Activated naive CD8-positive, alpha-beta T cell (primary cell): Measurements from ENCODE around the gene TSTD2.
"Not testable (repeated sequence)": the region's sequence is repeated elsewhere in the genome, so short reads cannot be mapped to it uniquely, and the experiment has no call there.

Experiments used
- H3K27ac Mint-ChIP-seq: one replicate; pipeline ENCODE4 v1.8.0; 2021; ENCODE audit warnings: mixed read lengths
- H3K27me3 Mint-ChIP-seq: one replicate; pipeline ENCODE4 v1.8.0; 2021; ENCODE audit warnings: mixed read lengths
- H3K36me3 Mint-ChIP-seq: one replicate; pipeline ENCODE4 v1.8.0; 2021; ENCODE audit warnings: mixed read lengths
- H3K4me1 Mint-ChIP-seq: one replicate; pipeline ENCODE4 v1.8.0; 2021; ENCODE audit warnings: low read depth, mixed read lengths
- H3K4me3 Mint-ChIP-seq: one replicate; pipeline ENCODE4 v1.8.0; 2021; ENCODE audit warnings: mild to moderate bottlenecking, mixed read lengths
- H3K9me3 Mint-ChIP-seq: one replicate; pipeline ENCODE4 v1.8.0; 2021; ENCODE audit warnings: low read depth, mixed read lengths

Gene TSTD2

GRCh38 chr9:97581590-97581989 lies 51.6 kb downstream of the TSTD2 start:
- H3K27ac Mint-ChIP-seq, H3K36me3 Mint-ChIP-seq, H3K9me3 Mint-ChIP-seq, H3K27me3 Mint-ChIP-seq, H3K4me1 Mint-ChIP-seq, H3K4me3 Mint-ChIP-seq: not testable (repeated sequence)

DNA sequence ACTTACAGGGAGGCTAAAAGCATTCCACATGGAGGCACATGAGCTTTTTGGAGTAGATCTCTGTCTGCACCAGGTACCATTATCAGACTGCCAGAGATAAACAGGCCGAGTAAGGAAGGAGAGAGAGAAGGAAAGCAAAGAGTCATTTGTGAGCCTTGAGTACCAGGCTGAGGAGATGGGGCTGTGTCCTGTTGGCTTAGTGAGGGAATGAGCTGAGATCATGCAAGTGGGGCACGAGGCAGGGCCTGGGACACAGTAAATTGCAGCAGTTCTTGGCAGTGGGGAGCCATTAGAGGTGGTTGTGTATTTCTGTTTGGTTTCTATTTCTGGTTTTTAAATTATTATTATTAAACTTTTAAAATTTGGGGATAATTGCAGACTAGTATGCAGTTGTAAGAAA lies 53.3 kb downstream of the TSTD2 start:
- H3K27ac Mint-ChIP-seq, result no peak overlapping the region
- no peaks in the 10 kb centered on the region for H3K36me3 Mint-ChIP-seq
- H3K27me3 Mint-ChIP-seq, result no peaks in the 10 kb centered on the region
- H3K9me3 Mint-ChIP-seq, result no peaks in the 10 kb centered on the region
- peaks cover 14% of the 10 kb centered on the region for H3K4me1 Mint-ChIP-seq
- H3K4me3 Mint-ChIP-seq, result no peak overlapping the region

- Mint-ChIP-seq H3K4me3 (no peak overlapping the region), H3K4me1 (peaks cover 19% of the 10 kb centered on the region), H3K27ac (no peak overlapping the region), H3K36me3 (no peaks in the 10 kb centered on the region), H3K9me3 (no peaks in the 10 kb centered on the region), H3K27me3 (no peaks in the 10 kb centered on the region)
These were observed 54.3 kb downstream of the TSTD2 start for GRCh38 chr9:97578846-97579245.

- H3K36me3 Mint-ChIP-seq, result no peaks in the 10 kb centered on the region
- no peak overlapping the region for H3K27ac Mint-ChIP-seq
- H3K9me3 Mint-ChIP-seq, result no peaks in the 10 kb centered on the region
- no peak overlapping the region for H3K4me3 Mint-ChIP-seq
- no peaks in the 10 kb centered on the region for H3K27me3 Mint-ChIP-seq
- peaks cover 21% of the 10 kb centered on the region for H3K4me1 Mint-ChIP-seq
These were observed 56.1 kb downstream of the TSTD2 start for GRCh38 chr9:97577051-97577450.

DNA sequence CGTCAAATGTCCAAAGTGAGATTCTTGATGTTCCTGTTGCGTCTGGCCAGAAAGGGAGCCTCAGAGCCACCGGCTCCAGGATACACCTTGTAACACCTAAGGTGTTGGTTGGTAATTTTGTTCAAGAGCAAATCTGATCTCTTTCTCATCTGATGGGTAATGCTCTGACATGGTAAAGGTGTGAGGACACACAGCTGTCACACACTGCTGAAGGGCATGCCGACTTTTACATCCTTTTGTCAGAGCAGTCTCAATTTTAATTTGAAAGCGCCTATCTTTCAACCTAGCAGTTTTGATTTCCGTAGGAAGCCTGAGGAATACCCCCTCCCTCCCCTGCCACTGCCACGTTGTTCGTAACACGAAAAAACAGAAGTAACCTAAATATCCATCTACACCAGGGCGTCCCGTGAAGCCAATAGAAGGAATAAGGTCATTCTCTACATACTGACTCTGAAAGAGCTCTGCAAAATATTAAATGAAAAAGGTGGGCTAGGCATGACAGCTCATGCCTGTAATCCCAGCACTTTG lies 57.4 kb downstream of the TSTD2 start:
- peak overlapping the region; percentile 90 for H3K4me3 Mint-ChIP-seq
- no peaks in the 10 kb centered on the region for H3K27me3 Mint-ChIP-seq
- H3K27ac Mint-ChIP-seq, result no peak overlapping the region
- H3K36me3 Mint-ChIP-seq, result no peaks in the 10 kb centered on the region
- H3K4me1 Mint-ChIP-seq, result peaks cover 21% of the 10 kb centered on the region
- H3K9me3 Mint-ChIP-seq, result no peaks in the 10 kb centered on the region

- H3K9me3 Mint-ChIP-seq, H3K27me3 Mint-ChIP-seq, H3K36me3 Mint-ChIP-seq: not testable (repeated sequence)
- Mint-ChIP-seq H3K27ac (peak overlapping the region; percentile 72), H3K4me1 (peaks cover 21% of the 10 kb centered on the region), H3K4me3 (peak overlapping the region; percentile 90)
These were observed 58.1 kb downstream of the TSTD2 start for GRCh38 chr9:97574921-97575672.

GRCh38 chr9:97574101-97574571 lies 59.0 kb downstream of the TSTD2 start:
- peaks cover 21% of the 10 kb centered on the region for H3K4me1 Mint-ChIP-seq
- not testable (repeated sequence) for H3K4me3 Mint-ChIP-seq, H3K9me3 Mint-ChIP-seq, H3K27ac Mint-ChIP-seq, H3K36me3 Mint-ChIP-seq, H3K27me3 Mint-ChIP-seq

GRCh38 chr9:97573482-97574073 lies 59.6 kb downstream of the TSTD2 start:
- Mint-ChIP-seq H3K36me3 (no peaks in the 10 kb centered on the region), H3K27ac (no peak overlapping the region), H3K9me3 (no peaks in the 10 kb centered on the region), H3K4me1 (peaks cover 21% of the 10 kb centered on the region), H3K4me3 (peak overlapping the region; percentile 3), H3K27me3 (no peaks in the 10 kb centered on the region)

- no peaks in the 10 kb centered on the region for H3K36me3 Mint-ChIP-seq
- H3K9me3 Mint-ChIP-seq, result no peaks in the 10 kb centered on the region
- no peak overlapping the region for H3K27ac Mint-ChIP-seq
- peaks cover 21% of the 10 kb centered on the region for H3K4me1 Mint-ChIP-seq
- H3K27me3 Mint-ChIP-seq, result no peaks in the 10 kb centered on the region
- H3K4me3 Mint-ChIP-seq, result no peak overlapping the region
These were observed 60.2 kb downstream of the TSTD2 start for GRCh38 chr9:97572892-97573365.

DNA sequence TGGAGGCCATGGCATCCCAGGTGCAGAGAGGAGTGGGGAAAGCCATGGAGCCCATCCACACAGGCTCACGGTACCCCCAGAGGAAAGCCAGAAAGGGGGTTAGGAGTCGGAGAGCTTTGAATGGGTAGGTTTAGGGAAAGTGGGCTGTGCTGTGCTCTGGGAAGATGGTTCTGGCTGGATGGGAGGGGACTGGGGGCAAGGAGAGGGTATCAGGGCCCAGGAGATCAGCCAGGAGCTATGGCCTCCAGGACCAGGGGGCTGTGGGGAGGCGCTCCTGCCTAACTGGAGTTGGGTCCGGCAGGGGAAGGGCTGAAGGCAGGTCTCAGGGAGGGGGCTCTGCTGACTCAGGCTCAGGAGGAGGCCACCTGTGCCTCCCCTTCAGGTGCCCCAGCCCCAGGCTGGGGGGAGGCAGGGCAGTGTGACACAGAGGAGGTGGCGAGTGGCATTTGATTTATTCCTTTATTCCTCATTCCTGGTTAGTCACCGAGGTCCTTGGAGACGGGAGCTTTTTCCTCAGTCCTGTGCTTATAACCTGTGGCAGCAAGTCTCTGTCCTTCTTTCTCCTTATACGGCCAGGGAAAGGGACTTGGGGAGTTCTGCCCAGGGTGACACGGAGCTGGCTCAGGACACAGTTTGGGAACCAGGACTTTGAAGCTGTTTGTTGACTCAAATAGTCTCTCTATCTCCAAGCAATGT lies 60.8 kb downstream of the TSTD2 start:
- Mint-ChIP-seq H3K4me3 (no peak overlapping the region), H3K27me3 (no peaks in the 10 kb centered on the region), H3K9me3 (no peaks in the 10 kb centered on the region), H3K4me1 (peaks cover 21% of the 10 kb centered on the region), H3K36me3 (no peaks in the 10 kb centered on the region), H3K27ac (no peak overlapping the region)

GRCh38 chr9:97571664-97572063 lies 61.5 kb downstream of the TSTD2 start:
- Mint-ChIP-seq H3K4me3 (no peak overlapping the region), H3K9me3 (no peaks in the 10 kb centered on the region), H3K27me3 (no peaks in the 10 kb centered on the region), H3K4me1 (peaks cover 18% of the 10 kb centered on the region), H3K27ac (no peak overlapping the region), H3K36me3 (no peaks in the 10 kb centered on the region)

DNA sequence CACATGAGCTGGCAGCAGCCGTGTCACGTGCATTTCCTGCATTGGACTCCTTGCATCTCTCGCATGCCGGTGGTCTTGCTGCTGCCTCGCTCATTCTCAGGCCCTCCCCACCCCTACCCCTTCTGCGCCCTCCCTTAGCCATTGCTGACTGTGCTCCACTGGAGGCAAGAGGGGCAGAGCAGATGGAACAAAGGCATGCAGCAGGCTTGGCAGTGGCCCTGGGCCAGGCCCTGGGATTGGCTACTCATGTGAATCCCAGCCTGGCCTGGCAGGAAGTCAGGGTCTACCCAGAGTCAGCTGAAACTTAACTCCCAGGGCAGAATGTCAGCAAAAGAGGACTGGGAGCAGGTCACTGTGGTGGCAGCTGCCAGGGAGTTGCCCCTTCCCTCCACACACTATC lies 62.3 kb downstream of the TSTD2 start:
- Mint-ChIP-seq H3K36me3 (no peaks in the 10 kb centered on the region), H3K9me3 (no peaks in the 10 kb centered on the region), H3K27me3 (no peaks in the 10 kb centered on the region), H3K4me1 (peaks cover 16% of the 10 kb centered on the region), H3K4me3 (no peak overlapping the region), H3K27ac (no peak overlapping the region)

GRCh38 chr9:97568461-97569275 lies 64.5 kb downstream of the TSTD2 start:
- peaks cover 2% of the 10 kb centered on the region for H3K4me1 Mint-ChIP-seq
- no peak overlapping the region for H3K27ac Mint-ChIP-seq
- H3K9me3 Mint-ChIP-seq, result no peaks in the 10 kb centered on the region
- H3K36me3 Mint-ChIP-seq, result no peaks in the 10 kb centered on the region
- H3K27me3 Mint-ChIP-seq, result peaks cover 2% of the 10 kb centered on the region
- H3K4me3 Mint-ChIP-seq, result no peak overlapping the region

DNA sequence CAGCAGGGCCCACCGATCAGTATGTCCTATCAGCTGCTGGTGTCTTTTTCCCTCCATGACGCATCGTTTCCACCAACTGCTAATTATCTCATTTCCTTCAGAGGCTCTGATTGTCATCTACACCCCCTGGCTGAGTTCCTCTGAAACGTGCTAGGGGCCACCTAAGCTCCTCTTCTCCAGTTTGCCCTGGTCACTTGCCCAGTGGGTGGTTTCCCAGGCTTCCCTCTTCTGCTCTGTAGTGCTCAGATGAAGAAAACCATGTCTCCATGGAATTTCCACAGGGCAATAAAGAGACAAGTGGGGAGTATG lies 65.3 kb downstream of the TSTD2 start:
- H3K27me3 Mint-ChIP-seq, result peaks cover 2% of the 10 kb centered on the region
- H3K36me3 Mint-ChIP-seq, result no peaks in the 10 kb centered on the region
- no peaks in the 10 kb centered on the region for H3K9me3 Mint-ChIP-seq
- H3K4me3 Mint-ChIP-seq, result no peak overlapping the region
- H3K27ac Mint-ChIP-seq, result no peak overlapping the region
- H3K4me1 Mint-ChIP-seq, result no peaks in the 10 kb centered on the region
